ENCODE measurements around the gene ROBO1.

Gene ROBO1

GRCh38 chr3:79041621-79042020 is 726.2 kb downstream of the ROBO1 start:
- no peak for DNase-seq

DNA sequence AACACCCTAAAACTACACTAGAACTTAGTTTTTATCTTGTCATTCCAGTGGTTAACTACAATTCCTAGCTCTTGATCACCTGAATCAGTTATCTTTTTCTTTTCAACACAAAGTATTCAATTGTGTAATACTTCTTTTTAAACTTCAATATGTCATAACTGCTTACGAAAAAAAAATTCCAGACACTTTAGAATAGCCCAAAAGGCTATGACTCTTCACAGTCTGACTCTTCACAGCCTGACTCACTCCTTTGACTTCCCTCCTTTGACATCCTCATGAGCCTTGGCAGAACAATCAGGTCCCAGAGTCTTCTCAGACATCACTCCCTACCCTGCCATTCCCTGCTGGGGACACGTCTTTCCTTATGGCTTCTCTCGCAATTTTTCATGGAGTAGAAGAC is 727.1 kb downstream of the ROBO1 start:
- no peak for DNase-seq

- no peak for DNase-seq
These were observed 727.7 kb downstream of the ROBO1 start for GRCh38 chr3:79040091-79040490.

DNA sequence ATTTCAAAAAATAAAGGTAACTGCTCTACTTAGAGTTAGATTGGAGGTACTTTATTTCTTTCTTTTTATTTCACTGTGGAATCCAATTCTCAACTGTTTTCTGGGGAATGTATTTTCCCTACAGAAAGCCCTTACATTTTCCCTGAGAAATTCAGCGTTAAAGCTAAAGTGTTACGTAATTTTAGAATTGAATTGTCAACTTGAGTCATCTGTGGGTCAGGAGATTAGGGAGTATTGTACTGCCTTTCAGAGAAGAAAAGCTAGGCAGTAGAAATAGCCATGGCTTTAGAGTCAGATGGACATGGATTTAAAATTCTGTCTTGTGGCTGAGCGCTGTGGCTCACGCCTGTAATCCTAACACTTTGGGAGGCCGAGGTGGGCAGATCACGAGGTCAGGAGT is 728.6 kb downstream of the ROBO1 start:
- no peak for DNase-seq

DNA sequence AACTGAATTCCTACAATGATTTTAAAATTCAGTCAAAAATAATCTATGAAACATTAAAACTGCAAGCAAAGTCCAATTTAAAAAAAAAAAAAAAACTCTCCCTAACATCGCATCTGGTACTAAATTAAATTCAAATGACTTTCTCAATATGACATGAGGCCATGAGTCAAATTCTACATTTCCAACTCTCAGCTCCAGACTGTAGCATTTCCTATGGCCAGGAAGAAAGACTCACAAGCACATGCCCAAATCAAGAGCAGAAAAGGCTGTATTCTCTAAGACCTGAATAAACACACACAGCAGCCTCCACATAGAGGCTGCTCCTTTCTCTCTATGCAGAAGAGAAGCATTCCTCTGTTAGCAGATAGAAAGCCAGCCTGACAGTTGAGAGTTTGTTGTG is 729.2 kb downstream of the ROBO1 start:
- DNase-seq, result no peak

- no peak for DNase-seq
These were observed 729.7 kb downstream of the ROBO1 start for GRCh38 chr3:79038057-79038456.

GRCh38 chr3:79032686-79033318 is 735.0 kb downstream of the ROBO1 start:
- DNase-seq, result peak; percentile 81

DNA sequence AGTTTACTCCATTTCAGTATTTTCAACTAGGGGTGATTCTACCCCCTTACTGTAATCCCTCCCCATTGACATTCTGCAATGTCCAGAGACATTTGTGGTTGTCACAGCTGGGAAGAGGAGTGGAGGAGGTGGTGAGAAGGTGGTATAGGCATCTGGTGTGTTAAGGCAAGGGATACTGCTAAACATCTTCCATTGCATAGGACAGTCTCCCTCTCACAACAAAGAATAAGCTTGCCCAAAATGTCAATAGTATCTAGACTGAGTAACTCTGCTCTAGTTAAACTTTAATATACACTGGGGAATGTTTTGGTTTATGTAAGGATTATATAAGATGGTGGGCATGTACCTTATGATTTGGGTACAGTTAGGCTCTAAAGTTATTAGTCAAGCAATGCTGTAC is 737.6 kb downstream of the ROBO1 start:
- no peak for DNase-seq

DNA sequence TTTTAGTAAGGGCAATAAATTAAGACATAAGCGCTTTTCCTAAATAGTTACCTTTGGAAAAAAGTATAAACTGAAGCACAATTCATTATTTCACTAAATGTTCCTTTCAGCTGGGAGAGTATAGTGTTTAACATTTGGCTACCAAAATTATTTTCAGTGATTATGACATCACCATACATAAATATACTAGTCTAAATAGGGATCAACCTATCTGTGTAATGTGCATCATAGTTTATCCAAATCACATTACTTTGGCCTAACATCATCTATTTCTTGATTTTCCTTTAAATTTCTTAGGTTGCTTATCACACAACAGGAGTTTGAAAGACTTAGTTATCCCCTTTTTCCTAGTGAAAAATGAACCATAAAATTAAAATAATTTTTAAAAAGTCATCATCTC is 738.9 kb downstream of the ROBO1 start:
- no peak for DNase-seq

- no peak for DNase-seq
These were observed 740.2 kb downstream of the ROBO1 start for GRCh38 chr3:79027593-79027992.

DNA sequence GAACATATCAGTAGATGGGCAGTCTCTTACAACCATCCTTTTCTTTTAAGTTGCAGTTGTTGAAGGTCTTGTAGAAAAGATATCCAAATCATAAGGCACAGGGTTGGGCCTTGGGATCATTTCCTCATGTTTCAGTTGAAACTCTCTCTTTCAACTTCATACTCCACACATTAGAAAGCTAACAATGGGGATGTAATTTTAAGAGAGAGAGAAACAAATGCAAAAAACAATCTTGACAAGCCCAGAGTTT is 747.9 kb downstream of the ROBO1 start:
- no peak for DNase-seq

- peak; percentile 75 for DNase-seq
These were observed 748.5 kb downstream of the ROBO1 start for GRCh38 chr3:79019137-79019923.

DNA sequence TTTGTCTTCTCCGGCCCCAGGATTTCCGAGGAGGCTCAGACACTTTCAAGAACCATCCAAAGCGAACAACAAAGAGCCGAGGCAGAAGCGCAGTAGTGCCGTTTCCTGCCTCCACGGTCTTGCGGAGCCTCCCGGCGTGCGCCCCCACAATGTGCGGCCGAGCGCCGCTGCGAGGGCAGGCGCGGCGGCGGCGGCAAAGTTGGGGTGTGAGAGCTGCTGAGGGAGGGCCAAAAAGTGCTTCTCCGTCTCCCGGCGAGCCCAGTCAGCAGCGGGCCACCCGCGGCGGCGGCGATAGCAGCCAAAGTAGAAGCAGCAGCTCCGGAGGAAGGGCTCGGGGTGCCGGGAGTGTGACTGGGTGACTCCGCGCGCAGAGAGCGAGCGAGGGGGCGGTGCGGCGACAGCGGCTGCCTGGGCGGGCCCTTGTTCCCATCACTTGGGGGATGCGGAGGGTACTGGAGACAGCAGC is 749.1 kb downstream of the ROBO1 start:
- peak; percentile 41 for DNase-seq

- peak; percentile 15 for DNase-seq
These were observed 749.5 kb downstream of the ROBO1 start for GRCh38 chr3:79018265-79018664.

GRCh38 chr3:79016587-79017376 is 751.0 kb downstream of the ROBO1 start:
- DNase-seq, result no peak

DNA sequence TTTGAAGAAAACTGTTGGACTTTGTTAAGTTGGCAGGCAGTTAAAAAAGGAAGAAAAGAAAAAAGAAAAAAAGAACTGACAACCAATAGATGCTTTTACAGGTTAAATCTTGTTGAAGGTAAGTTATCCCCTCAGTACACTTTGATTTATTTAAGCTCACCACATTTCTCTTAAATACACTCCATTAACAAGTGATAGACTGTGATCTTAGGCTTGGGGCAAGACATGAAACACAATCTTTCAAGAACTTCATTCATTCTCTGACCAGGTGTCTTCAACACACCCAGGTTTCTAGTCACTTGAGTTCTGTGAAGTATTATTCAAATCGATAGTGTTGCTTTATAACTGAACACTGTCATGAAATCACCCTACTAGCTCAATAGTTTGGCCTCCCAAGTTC is 751.9 kb downstream of the ROBO1 start:
- no peak for DNase-seq

GRCh38 chr3:79012946-79013362 is 754.8 kb downstream of the ROBO1 start:
- no peak for DNase-seq

DNA sequence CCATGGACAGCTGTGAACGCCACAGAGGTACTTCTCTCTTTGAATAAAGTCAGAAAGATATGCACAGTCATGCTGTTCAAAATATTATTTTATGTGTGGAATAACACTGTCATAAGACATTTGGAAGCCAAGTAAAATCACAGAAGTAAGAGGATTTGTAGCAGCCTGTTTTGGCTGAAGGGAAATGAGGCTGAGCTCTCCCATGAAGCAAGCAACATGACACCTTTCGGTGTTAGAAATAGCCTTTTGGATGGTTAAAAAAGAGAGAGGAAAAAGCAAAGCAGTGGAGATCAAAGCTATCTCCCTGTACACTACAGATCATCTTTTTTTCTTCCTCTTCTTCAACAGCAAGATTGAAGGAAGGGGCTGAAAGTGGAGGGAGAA is 755.3 kb downstream of the ROBO1 start:
- no peak for DNase-seq

DNA sequence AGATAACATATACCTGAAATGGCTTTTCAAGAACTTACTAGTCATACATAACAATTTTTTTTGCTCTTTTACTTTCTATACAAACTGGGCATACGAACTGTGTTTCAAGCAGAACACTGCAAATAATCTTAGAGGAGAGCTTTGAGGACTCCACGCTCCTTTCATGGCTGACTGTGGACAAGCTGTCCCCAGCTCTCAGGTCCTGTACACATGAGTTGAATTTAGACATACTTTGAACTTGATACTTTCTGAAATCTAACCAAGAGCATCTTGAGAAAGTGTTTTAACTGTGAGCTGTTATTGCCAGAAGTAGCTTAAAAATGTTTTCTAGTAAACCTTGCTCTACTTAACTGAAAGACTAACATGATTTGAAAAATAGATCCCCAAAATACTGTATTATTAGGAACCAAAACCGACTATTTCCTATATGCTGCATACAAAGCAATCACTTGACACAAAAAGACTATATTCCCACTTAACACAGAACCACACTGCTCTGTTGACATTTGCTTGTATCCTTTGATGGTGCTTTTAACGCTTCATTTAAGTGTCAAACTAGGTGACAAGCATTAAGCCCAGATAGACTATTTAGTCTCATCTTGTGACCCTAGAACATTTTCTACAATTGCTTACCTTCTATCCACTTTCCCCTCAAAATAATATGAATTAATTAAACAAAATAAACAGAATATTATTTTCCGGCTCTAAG is 755.8 kb downstream of the ROBO1 start:
- no peak for DNase-seq

- no peak for DNase-seq
These were observed 757.9 kb downstream of the ROBO1 start for GRCh38 chr3:79009861-79010260.

GRCh38 chr3:79006077-79006476 is 761.7 kb downstream of the ROBO1 start:
- no peak for DNase-seq

- no peak for DNase-seq
These were observed 762.7 kb downstream of the ROBO1 start for GRCh38 chr3:79005084-79005483.

DNA sequence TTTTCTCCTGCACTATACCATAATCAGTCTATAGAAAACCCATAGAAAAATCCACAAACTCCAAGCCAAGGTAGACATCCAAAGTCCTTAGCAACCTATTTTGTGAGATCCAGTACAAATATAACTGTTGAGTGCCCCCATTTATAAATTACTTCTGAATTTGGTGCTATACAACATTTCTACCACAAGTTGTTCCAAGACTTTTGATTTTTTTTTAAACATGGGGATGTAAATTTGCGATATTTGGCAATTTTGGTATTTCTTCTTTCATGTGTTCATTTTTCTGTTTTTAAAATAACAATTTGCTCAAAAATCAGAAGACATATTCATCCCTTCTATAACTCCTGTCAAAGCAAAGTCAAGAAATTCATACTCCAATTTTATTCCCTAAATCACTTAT is 763.8 kb downstream of the ROBO1 start:
- DNase-seq, result no peak

All from hematopoietic multipotent progenitor cell treated with erythropoietin and hydrocortisone succinate and interleukin-3 and kit ligand, for 6 days (in vitro differentiated cells).